ENCODE measurements around the gene PCDH17. TPM values are rescaled to one million over a fixed set of nuclear protein-coding genes. Genes with fewer than 3 reads are reported as not detected.

The PCDH17 gene
- total and polyA plus RNA-seq, 4 donors, result 0.59 to 8.8 (median 0.98) TPM

GRCh38 chr13:57583529-57583928 is 48.0 kb upstream of the PCDH17 start:
- no peak overlapping the region for H3K9ac ChIP-seq (ENCODE audit: low read depth in 1 of 2, low read length in 2 of 2)
- TF ChIP-seq FOXA1 (IDR thresholded peaks at IDR 0.05), result no peak
- no peak for TF ChIP-seq MAX (IDR thresholded peaks at IDR 0.05)
- H3K27me3 ChIP-seq (ENCODE audit: control insufficient read depth in 4 of 4, insufficient read depth in 4 of 4, low read length in 3 of 4), result no peaks in the 10 kb centered on the region
- no peak overlapping the region for H3K4me3 ChIP-seq (ENCODE audit: low read depth in 1 of 3, low read length in 3 of 3)
- no peaks in the 10 kb centered on the region for H3K36me3 ChIP-seq (ENCODE audit: control insufficient read depth in 4 of 4, insufficient read depth in 3 of 4, low read depth in 1 of 4, low read length in 3 of 4)
- 40% methylated on average over 1 of the region's 1 CpG for WGBS
- DNase-seq (ENCODE audit: low spot score), result no peak
- no peaks in the 10 kb centered on the region for H3K4me1 ChIP-seq (ENCODE audit: control insufficient read depth in 4 of 4, insufficient read depth in 4 of 4, low read length in 3 of 4)
- H3K27ac ChIP-seq (ENCODE audit: low read depth in 1 of 2, low read length in 2 of 2), result no peak overlapping the region
- H3K9me3 ChIP-seq (ENCODE audit: control insufficient read depth in 4 of 4, low read length in 3 of 4), result no peaks in the 10 kb centered on the region

GRCh38 chr13:57588639-57589038 is 42.9 kb upstream of the PCDH17 start:
- H3K36me3 ChIP-seq (ENCODE audit: control insufficient read depth in 4 of 4, insufficient read depth in 3 of 4, low read depth in 1 of 4, low read length in 3 of 4), result no peaks in the 10 kb centered on the region
- H3K9me3 ChIP-seq (ENCODE audit: control insufficient read depth in 4 of 4, low read length in 3 of 4), result no peaks in the 10 kb centered on the region
- H3K4me1 ChIP-seq (ENCODE audit: control insufficient read depth in 4 of 4, insufficient read depth in 4 of 4, low read length in 3 of 4), result no peaks in the 10 kb centered on the region
- WGBS, result 90% methylated on average over 3 of the region's 3 CpGs
- H3K9ac ChIP-seq (ENCODE audit: low read depth in 1 of 2, low read length in 2 of 2), result no peak overlapping the region
- H3K27ac ChIP-seq (ENCODE audit: low read depth in 1 of 2, low read length in 2 of 2), result no peak overlapping the region
- no peaks in the 10 kb centered on the region for H3K27me3 ChIP-seq (ENCODE audit: control insufficient read depth in 4 of 4, insufficient read depth in 4 of 4, low read length in 3 of 4)
- no peak overlapping the region for H3K4me3 ChIP-seq (ENCODE audit: low read depth in 1 of 3, low read length in 3 of 3)
- no peak for TF ChIP-seq ZBTB33 (IDR thresholded peaks at IDR 0.05)
- no peak for TF ChIP-seq HNF4G (IDR thresholded peaks at IDR 0.05)
- no peak for TF ChIP-seq RXRA (IDR thresholded peaks at IDR 0.05)
- no peak for TF ChIP-seq YY1 (IDR thresholded peaks at IDR 0.05)
- no peak for TF ChIP-seq SP1 (IDR thresholded peaks at IDR 0.05)
- no peak for TF ChIP-seq HNF4A (conservative IDR thresholded peaks at IDR 0.05)
- TF ChIP-seq EGR1 (IDR thresholded peaks at IDR 0.05; ENCODE audit: low read depth in 2 of 2), result no peak
- no peak for TF ChIP-seq CTCF (IDR thresholded peaks at IDR 0.05; ENCODE audit: low read depth, low read length, missing input control)
- no peak for TF ChIP-seq REST (IDR thresholded peaks at IDR 0.05)
- no peak for TF ChIP-seq NR2F2 (IDR thresholded peaks at IDR 0.05)
- TF ChIP-seq FOXA1 (IDR thresholded peaks at IDR 0.05), result no peak
- no peak for TF ChIP-seq FOXA2 (IDR thresholded peaks at IDR 0.05)
- no peak for TF ChIP-seq JUND (IDR thresholded peaks at IDR 0.05)
- TF ChIP-seq MAX (IDR thresholded peaks at IDR 0.05), result no peak
- no peak for TF ChIP-seq TAF1 (conservative IDR thresholded peaks at IDR 0.05)
- TF ChIP-seq GABPA (IDR thresholded peaks at IDR 0.05 in 1 of 2, conservative IDR thresholded peaks at IDR 0.05 in 1 of 2), result no peak
- no peak for DNase-seq (ENCODE audit: low spot score)
